Activated CD8-positive, alpha-beta memory T cell treated with anti-CD3 and anti-CD28 coated beads for 48 hours (primary cell): Measurements from ENCODE around the gene SDC1.

Experiments used
- DNase-seq, 3 experiments: peaks; one replicate each; pipeline ENCODE4 v3.0.0-alpha.2; 2020; ENCODE audit warnings: low read depth in 2 of 3, low spot score in 2 of 3

The SDC1 gene

DNA sequence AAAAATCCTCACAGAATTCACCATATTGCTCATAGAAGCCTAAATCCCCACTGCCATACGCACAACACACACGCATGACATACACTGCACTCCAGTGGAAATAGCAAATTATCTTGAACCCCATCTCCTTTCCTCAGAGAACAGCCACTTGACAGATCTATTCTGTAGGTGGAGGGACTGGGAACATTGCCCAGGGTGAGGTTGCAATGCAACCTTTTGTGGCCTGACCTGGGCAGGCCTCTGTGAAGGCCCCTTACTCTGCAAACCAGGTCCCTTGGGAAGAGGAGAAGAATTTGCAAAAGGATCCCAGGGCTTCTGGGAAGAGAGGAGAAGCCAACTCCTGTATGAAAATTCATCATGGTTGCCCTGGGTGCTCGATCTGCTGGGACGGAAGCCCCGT lies 51.9 kb downstream of the SDC1 start:
- DNase-seq = no peak

DNA sequence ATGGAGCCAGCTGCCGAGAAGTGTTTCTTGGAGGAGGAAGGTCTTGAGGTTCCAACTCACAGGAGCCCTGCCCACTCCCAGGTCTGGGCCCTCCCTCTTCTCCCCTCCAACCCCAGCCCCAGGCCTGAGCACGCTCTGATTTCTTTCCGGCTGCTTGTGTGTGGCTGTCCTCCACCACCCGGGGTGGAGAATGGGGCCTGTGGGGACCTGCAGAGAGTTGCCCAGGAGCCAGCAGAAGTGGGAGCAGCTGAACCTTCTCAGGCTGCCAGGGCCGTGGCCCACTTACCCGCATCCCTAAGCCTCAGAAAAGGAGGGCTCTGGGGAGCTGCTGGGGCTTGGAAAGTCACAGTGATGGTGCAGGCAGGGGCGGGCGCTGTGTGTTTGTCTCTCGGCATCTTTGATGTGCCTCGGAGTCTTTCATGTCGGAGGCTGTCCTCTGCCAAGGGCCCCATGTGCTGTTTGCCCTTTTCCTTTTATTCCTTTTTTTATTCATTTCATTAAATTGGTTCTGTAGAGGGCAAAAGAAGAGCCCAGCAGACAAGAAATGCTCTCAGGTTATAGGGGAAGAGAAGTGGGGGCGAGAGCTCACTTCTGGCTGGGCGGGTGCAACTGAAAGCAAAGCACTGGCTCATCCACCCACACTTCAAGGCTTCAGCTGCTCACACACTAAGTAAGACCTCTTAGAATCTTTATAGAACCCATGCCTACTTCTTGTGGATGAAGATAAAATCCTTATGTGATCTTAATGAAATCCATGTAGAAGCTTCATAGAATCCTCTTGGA lies 52.5 kb downstream of the SDC1 start:
- no peak for DNase-seq

DNA sequence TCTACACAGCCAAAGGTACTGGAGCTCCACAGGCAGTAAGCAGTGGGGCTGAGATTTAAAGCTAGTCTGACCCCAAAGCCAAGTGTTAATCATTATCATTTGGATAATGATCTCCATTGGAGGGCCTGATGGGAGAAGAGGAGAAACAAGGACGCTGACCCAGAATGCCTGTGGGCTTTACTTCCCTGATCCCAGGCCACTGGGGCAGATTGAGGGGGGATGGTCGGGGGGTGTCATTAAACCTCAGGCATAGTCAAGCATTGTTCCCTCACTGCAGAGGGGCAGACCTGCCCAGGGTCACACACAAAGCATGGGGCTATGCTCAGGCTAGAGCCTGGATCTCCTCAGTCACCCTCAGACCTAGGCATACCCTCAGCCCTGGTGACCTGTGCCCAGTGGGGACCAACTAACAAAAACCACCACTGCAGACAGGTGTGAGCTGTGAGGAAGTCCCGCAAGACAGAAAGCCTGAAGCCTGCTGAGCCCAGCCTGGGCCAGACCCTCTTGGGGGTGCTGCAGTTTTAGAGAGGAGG lies 53.4 kb downstream of the SDC1 start:
- DNase-seq = no peak

DNA sequence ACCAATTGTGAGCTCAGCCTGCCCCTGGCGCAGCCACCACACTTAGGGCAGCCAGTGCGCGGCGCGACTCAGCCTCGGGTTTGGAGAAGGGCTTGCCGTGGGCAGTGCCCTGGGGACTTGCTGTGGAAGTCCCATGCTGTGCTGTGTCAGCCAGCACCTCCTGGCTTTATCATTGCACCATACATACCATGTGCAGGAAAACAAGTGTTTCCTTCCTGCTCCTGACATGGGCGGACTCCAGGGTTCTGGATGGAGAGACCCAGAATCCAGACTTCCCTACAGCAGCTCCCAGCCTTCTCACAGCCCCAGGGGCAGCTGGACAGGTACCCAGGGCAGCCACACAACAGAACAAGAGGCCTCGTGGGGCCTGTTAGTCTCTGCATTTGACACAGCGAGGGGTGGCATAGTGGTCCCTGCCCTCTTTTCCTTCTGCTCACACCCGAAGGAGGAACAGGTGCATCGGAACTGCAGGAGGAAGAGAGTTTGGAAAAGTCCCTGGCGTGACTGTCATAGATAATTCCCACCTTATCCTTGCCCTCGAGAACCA lies 54.2 kb downstream of the SDC1 start:
- DNase-seq = no peak

DNA sequence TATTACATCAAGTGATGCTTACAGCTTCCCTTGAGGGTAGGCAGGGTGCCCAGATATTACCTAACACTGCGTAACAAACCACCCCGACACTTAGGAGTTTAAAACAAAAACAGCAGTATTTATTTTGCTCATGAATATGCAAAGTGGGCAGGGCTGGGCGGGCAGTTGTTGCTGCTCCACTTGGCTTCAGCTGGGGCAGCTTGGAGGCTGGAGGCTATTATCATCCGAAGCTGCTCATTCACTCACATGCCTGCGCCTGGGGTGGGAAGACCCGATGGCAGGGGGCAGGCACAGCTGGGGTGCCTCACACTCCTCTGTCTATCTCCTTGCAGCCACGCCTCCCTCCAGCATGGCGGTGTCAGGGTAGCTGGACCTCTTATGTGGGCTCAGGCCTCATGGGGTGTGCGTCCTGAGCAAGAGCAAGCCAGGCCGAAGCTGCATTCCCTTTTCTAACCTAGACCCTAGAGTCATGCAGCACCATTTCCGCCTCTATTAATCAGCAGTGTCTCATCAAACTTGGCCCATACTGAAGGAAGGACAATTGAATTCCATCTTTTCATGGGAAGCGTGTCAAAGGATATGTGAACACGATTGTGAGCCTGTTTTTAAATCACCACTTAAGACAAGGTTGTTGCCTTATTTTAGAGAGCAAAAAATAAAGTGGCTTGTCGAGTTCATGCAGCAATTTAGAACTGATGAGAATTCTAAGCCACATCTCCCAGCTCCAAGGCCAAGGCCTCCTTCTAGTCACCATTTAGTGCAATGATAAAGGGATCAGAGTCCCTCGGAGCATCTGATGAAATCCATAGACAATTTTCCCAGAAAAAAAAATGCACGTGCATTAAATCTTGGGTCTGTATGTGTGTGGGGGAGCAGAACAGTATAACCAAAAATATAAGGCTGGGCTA lies 54.9 kb downstream of the SDC1 start:
- no peak for DNase-seq

DNA sequence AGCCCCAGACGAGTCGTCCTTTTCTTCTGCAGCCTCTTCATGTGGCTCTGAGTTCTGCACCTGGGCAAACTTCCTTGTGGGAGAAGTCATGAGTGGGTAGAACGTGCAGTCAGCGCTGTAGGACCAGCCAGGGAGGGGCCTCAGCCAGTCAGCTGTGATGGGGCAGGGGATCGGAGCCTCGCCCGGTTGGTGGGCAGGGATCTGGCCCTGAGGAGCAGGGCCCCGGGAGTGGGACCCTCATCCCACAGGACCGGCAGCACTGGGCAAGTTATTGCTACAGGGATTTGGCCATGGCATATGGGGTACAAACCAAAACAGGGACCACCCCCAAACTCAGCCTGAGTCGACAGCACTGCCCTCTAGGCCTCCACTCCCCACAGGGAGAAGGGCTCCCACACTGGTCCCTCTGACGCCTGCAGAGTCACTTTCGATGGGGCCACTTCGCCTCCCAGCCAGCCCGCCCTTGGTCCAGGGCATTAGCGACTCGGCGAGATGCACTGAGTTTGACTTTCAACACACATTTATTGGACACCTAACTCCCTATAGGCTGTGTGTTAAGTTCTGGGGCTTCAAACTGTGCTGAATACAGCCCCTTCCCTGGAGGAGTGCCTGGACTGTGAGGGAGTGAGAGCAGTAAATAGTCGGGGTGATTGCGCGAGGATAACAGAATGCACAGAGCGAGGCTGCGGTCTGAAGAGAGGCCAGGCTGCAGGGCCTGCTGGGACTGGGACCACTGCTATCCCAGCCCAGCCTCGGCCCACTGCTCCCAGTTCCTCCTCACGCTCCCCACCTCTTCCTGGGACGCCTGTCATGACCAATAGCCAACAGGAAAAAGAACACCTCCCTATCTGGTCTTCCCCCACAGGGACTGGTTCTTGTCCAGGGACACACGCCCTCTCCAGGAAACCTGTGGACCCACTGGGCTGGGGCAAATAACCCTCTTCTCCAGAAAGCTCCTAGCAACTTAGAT lies 55.9 kb downstream of the SDC1 start:
- DNase-seq = no peak

DNA sequence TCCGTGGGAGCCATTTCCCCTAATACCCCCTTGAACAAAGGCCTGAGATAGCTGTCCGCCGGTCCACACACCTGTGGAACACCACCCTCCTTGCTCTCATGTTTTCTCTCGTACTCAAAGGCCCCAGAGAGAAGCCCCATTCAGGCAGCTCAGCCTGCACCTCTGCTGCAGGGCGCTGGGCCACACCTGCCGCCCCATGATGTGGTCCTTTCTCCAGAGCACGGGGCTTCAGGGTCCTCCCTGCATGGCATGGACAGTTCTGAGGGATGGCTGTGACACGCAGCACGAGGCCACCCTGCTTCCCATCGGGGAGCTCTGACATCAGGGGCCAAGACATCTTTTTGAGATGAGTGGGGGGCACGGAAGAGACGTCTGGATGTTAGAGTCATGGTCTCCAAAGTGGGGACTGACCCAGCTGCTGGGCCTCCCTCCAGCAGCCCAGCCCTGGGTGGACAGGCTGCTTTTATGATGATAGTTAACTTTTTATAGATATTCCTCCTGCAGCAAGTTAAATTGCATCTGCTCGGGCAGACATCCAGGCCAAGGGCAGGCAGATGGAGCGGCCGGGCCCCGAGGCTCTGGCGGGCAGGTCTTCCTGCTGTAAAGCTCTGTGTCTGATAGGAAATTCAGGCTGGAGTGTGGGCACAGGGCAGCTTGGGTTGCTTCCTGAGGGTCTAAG lies 56.7 kb downstream of the SDC1 start:
- no peak for DNase-seq

DNA sequence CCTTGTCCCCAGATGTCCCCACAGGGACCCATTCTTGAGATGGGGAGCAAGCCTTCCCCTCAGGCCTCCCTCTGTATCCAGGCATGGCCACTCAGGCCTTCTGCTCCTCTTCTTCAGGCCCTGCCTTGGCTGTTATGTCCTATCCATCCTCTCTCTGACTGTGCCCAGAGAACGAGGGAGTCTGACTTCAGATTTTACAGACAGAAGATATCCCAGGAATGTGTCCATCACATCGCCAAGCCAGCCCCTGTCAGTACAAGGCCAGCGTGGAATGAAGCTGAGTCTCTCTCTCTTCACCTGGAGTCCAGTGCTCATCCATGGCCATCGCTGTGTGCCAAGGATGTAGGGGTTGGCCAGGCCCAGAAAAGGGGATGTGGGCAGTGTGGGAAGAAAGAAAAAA lies 57.6 kb downstream of the SDC1 start:
- no peak for DNase-seq

DNA sequence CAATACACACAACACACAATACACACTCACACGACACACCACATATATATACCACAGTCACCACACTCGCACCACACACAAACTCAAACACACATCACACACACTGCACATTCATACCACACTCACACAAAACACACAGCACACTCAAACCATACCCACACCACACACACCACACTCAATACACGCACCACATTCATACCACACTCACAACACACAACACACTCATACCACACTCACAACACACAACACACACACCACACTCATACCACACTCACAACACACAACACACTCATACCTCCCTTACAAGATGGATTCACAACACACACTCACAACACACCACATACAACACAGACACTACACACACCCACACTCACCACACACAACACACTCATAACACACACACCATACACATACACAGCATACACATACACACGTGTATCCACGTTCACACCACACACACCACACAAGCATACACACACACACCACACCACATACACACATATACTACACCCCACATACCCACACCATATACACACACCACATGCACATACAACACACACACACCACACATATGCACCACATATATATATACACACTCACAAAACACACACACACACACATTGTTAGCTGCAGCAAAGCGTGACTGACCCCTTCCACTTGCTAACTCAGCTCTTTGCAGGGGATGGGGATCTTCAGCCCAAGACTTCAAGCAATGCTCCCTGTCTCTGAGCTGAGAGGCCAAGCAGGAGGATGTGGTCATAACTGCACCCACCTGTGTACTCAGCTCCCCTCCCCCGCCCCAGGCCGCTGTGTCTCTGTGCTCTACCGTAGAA lies 59.0 kb downstream of the SDC1 start:
- no peak for DNase-seq

DNA sequence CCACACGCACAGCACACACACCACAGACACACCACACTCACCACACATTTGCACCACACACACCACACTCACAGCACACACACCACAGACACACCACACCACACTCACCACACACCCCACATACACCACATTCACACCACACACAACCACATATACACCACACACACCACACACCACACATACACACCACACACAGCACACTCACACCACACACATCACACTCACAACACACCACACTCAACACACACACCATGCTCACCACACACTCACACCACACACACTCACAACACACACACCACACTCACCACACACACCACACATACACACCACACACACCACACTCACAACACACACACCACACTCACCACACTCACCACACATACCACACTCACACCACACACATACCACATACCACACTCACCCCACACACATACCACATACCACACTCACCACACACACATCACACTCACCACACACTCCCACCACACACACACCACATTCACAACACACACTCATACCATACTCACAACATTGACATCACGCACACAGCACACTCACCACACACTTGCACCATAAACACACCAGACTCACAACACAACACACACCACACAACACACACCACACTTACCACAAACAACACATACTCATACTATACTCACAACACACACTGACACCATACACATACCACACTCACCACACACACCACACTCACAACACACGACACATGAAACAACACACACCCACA lies 60.0 kb downstream of the SDC1 start:
- no peak for DNase-seq

DNA sequence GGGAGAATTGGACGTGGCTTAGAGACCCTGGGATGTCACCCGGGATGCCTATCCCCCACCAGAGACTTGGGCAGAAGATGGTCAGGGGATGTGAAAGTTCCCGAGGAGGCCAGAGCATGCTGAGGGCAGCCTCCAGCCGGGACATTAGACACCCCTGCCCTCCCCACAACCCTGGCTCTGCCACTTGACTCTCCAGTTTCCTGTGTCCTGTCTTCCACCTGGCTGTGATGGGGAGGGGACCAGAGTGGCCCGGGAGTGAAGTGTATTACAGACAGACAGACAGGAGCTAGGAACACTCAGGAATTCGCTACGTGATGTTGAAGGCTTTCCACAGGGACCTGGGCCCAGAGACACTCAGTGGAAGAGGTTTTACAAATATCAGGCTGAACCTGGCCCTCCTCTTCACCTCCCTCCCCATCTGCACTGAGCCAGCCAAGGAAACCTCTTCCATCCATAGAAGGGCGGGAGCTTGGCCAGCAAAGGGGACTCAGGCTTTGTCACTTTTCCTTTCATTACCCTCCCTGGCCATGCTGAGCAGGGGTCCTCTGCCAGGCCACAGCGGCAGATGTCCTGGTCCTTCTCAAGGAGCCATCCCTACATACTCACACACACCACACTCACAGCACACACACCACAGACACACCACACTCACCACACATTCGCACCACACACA lies 60.7 kb downstream of the SDC1 start:
- DNase-seq = no peak

DNA sequence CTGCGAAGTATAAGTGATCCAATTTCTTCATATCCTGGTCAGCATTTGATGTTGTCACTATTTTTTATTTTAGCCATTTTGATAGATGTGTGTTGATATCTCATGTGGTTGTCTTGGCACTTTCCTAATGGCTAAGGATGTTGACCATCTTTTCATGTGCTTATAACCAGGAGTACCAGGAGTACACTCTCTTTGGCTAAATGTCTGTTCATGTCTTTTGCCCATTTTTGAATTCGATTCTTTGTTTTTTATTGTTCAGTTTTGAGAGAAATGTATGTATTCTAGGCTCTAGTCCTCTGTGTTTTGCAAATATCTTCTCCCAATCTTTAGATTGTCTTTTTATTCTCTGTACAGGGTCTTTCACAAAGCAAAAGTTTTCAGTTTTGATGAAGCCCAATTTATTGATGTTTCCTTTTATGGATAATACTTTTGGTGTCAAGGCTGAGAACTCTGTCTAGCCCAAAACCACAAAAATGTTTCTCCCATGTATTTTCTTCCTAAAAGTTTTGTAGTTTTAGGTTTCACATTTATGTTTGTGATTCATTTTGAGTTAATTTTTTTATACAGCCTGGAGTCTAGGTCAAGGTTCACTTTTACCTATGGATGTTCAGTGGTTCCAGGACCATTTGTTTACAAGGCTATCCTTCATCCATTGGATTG lies 65.4 kb downstream of the SDC1 start:
- DNase-seq = no peak

DNA sequence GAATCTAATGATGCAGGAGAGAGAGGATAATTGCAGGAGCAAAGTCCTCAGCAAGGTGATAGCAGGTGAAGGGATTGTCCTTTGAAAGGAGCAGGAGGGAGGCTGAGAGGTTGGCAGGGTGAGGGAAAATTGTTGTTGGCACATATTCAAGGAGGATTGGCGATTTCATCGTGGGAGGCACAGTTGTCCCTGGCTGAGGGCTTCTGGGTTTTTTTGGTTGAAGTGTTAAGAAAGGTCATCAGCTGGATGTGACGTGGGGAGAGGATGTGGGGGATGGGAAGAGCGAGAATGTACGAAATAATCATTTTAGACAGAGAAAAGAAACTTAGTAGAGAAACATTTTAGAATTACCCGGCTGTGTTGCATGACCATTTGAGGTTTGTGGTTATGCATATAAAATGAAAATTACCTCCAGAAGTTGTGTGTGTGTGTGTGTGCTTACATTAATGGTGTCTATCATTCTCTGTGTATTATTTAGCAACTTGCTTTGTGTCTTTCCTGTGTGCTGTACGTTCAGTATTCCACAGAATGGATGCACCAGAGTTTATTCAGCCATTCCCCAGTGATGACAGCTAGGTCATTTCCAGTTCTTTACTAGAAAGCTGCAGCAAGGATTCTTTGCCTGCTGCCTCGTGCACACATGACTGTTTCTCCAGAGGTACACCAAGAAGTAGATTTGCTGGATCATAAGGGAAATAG lies 67.6 kb downstream of the SDC1 start:
- DNase-seq = no peak

DNA sequence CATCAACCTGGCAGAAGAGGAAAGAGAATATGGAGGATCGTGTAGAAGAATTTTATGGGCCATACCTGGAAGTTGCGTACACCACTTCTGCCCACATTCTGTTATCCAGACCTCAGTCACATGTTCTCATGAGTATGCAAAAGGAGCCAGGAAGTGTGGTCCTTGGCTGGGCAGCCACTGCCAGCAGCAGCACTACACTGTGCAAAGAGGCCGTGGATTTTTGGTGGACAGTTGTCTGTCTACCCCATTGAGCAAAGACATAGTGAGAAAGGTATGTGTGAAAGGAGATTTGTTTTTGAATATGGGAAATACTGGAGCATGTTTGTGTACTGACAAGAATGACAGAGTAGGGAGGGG lies 68.1 kb downstream of the SDC1 start:
- DNase-seq = no peak

DNA sequence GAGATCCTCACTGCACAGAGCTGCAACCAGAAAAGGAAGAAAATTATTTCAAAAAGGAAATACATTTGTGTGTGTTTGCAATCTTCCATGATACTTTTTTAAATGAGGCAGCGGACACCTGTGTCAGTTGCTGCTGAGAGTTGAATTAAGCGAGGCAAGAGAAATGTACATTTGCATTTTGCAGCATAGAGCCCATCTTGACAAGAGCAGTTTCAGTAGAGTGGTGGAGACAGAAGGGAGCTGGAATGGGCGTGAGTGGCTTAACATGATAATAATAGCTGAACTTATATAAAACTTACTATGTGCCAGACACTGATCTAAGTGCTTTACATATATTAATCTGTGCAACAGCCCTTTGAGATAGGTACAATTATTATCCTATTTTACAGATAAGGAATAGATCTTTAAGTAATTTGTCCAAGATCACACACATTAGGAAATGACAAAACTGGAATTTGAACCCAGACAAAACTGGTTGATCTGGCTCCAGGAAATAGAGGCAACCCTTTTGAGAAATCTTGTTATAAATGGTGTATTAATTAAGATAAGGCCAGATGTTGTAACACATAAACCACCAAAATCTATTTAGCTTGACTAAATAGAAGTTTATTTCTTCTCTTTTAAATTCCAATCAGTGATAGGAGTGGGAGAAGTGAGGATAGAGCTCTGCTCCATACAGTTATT lies 68.7 kb downstream of the SDC1 start:
- DNase-seq = no peak

DNA sequence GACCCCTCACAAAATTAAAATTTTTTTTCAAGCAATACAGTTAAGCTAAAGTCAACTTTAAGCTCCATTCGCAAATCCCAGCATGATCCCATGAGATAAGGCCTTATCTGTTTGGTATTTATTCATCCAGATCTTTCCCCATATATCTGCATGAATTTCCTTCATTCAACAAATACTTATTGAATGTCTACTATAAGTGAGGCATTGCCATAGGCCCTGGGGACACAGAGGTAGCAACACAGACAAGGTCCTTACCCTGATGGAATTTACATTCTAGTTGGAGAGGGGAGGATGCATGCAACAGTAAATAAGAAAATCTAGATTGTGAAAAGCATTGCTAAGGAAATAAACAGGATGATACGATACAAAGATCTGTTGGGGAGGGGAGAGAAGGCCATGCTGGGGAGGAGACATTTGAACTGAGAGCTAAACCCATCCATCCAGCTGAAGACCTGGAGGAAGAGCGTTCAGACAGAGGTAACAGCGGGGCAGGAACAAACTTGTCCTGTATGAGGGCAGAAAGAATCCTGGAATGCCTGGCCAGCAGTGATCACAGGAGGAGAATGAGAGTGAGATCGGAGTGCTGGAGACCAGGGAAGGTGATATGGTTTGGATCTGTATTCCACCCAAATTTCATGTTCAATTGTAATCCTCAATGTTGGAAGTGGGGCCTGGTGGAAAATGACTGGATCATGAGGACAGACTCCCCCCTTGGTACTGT lies 71.6 kb downstream of the SDC1 start:
- DNase-seq = no peak
